GM12875 (cell line): ENCODE measurements around the gene FOXO6.

ENCODE experiments used
- H3K4me3 ChIP-seq: one replicate; pipeline ENCODE4 v1.5.1; 2011; ENCODE audit warnings: low read depth, low read length, control low read depth
- TF ChIP-seq, protein P1 (sequence below): IDR thresholded peaks from 2 replicates; pipeline ENCODE4 v1.5.1; 2011; ENCODE audit warnings: low read depth, mild to moderate bottlenecking, control low read depth, inconsistent platforms, low read length, moderate library complexity, borderline replicate concordance; ENCODE audit not compliant: insufficient read depth

The FOXO6 gene

GRCh38 chr1:41394369-41394744 is 33.1 kb downstream of the FOXO6 start:
- no peak overlapping the region for H3K4me3 ChIP-seq
- TF ChIP-seq, protein P1, sequence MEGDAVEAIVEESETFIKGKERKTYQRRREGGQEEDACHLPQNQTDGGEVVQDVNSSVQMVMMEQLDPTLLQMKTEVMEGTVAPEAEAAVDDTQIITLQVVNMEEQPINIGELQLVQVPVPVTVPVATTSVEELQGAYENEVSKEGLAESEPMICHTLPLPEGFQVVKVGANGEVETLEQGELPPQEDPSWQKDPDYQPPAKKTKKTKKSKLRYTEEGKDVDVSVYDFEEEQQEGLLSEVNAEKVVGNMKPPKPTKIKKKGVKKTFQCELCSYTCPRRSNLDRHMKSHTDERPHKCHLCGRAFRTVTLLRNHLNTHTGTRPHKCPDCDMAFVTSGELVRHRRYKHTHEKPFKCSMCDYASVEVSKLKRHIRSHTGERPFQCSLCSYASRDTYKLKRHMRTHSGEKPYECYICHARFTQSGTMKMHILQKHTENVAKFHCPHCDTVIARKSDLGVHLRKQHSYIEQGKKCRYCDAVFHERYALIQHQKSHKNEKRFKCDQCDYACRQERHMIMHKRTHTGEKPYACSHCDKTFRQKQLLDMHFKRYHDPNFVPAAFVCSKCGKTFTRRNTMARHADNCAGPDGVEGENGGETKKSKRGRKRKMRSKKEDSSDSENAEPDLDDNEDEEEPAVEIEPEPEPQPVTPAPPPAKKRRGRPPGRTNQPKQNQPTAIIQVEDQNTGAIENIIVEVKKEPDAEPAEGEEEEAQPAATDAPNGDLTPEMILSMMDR = no peak

- H3K4me3 ChIP-seq = no peak overlapping the region
- TF ChIP-seq, protein P1 = no peak
Observed at GRCh38 chr1:41394959-41395956, 34.0 kb downstream of the FOXO6 start.

- TF ChIP-seq, protein P1 = no peak
Observed at GRCh38 chr1:41396084-41396483, 34.9 kb downstream of the FOXO6 start.

GRCh38 chr1:41397020-41397419 is 35.8 kb downstream of the FOXO6 start:
- H3K4me3 ChIP-seq = no peak overlapping the region
- TF ChIP-seq, protein P1 = no peak

More at GRCh38 chr1:41396084-41396483, 34.9 kb downstream of the FOXO6 start:
- no peak overlapping the region for H3K4me3 ChIP-seq

GRCh38 chr1:41397753-41398330 is 36.6 kb downstream of the FOXO6 start:
- TF ChIP-seq, protein P1 = no peak
- no peak overlapping the region for H3K4me3 ChIP-seq

DNA sequence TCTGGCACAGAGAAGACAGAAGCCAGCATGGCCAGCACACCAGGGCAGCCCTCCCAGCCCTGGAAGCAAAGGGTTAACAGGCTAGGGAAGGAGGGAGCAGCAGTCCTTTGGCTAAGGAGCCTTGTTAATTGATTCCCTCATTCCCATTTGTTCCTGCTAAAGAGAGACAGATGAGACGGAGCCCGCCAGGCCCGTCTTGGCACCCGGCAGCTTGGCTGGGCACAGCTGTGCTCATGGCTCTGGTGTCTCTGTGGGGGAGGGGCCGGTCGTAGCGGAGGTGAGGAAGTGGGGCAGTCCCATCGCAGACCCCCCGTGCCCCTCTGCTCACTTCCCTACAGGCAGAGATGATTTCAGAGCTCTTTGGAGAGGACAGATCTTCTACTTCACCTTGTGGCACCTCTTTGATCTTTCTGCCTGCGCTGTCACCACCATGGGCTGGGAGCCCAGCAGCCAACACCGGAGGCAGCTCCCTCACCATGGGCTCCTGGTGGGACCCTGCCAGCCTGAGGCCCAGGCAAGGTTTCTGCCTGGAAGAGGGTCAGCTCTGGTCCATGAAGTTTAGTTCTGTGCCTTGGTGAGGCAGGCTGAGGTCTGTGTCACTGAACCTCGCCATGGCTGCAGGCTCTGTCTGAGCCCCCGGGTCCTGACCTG is 38.0 kb downstream of the FOXO6 start:
- TF ChIP-seq, protein P1 = no peak
- H3K4me3 ChIP-seq = no peak overlapping the region
